Spleen (tissue), 11 donors: ENCODE data around the gene MIAT. TPM values are rescaled to one million over a fixed set of nuclear protein-coding genes. Genes with fewer than 3 reads are reported as not detected.

Experiments used
- DNase-seq: peaks from one replicate; pipeline ENCODE4 v3.0.0-alpha.2; 2020
- H3K27ac ChIP-seq, 8 donors: fragments of 200-600 bp; sonication (generic) in 7 of 8; 1 replicate in 4 of 8; 2 replicates in 4 of 8; pipeline versions ENCODE4 v1.5.0 to v1.8.0; 2016 to 2021; ENCODE audit warnings: inconsistent platforms in 4 of 8, mild to moderate bottlenecking in 4 of 8, moderate library complexity in 1 of 8
- H3K27me3 ChIP-seq, 7 donors: fragments of 200-600 bp; sonication (generic) in 6 of 7; replicated peaks in 1 of 7; 1 replicate in 4 of 7; 2 replicates in 3 of 7; pipeline versions ENCODE4 v1.5.0 to v1.8.0; 2016 to 2021; ENCODE audit warnings: inconsistent platforms in 3 of 7, mild to moderate bottlenecking in 1 of 7
- H3K36me3 ChIP-seq, 6 donors: fragments of 200-600 bp; sonication (generic) in 5 of 6; 1 replicate in 4 of 6; 2 replicates in 2 of 6; pipeline versions ENCODE4 v1.5.0 to v1.8.0; 2016 to 2021; ENCODE audit warnings: inconsistent platforms in 2 of 6
- H3K4me1 ChIP-seq, 6 donors: fragments of 200-600 bp; sonication (generic) in 5 of 6; 1 replicate in 3 of 6; 2 replicates in 3 of 6; pipeline versions ENCODE4 v1.5.0 to v1.8.0; 2016 to 2021; ENCODE audit warnings: inconsistent platforms in 3 of 6
- H3K4me3 ChIP-seq, 8 donors: fragments of 200-600 bp; sonication (generic) in 7 of 8; 1 replicate in 4 of 8; 2 replicates in 4 of 8; pipeline versions ENCODE4 v1.5.0 to v1.8.0; 2016 to 2021; ENCODE audit warnings: inconsistent platforms in 4 of 8, mild to moderate bottlenecking in 4 of 8, moderate library complexity in 2 of 8
- H3K9me3 ChIP-seq, 8 donors: fragments of 200-600 bp; sonication (generic) in 7 of 8; 1 replicate in 4 of 8; 2 replicates in 4 of 8; pipeline versions ENCODE4 v1.5.0 to v1.8.0; 2016 to 2021; ENCODE audit warnings: inconsistent platforms in 4 of 8
- POLR2A ChIP-seq, 3 donors: fragments of 450-650 bp; IDR thresholded peaks; one replicate each; pipeline ENCODE4 v1.5.1; 2017; ENCODE audit warnings: antibody characterized with exemption in 3 of 3, mild to moderate bottlenecking in 1 of 3
- POLR2AphosphoS5 ChIP-seq, 3 donors: sonication (generic); formaldehyde crosslinking; IDR thresholded peaks; one replicate each; pipeline ENCODE4 v1.5.1; 2017; ENCODE audit warnings: antibody characterized with exemption in 3 of 3
- WGBS, 5 donors: extraction: QIAGEN DNeasy Blood & Tissue Kit in 3 of 5; methylation state at CpG; one replicate each; pipeline versions ENCODE4 v1.1.5 to v1.1.7; 2013 to 2018; 5-methylcytosine and 5-hydroxymethylcytosine counted together
- intact Hi-C: fragments of 100-400 bp; cut with DNase I; formaldehyde crosslinking; loops from one replicate; pipeline ENCODE4 v1.15.0; 2023; ENCODE audit warnings: low total_unique reads
- polyA plus RNA-seq, 3 donors: library from polyadenylated mRNA; stranded (reverse); fragments of 200-250 nt; gene quantifications; one replicate each; pipeline ENCODE4 v1.2.1, GENCODE V29; 2013
- total RNA-seq, 7 donors: library from RNA; depleted of rRNA in 3 of 7; stranded (reverse); fragments of >200 nt in 3 of 7; fragmentation: NEBNext Ultra II Directional in 4 of 7; extraction: Animal tissue kit (Norgen Biotek cat#: 25700) in 4 of 7; gene quantifications; one replicate each; pipeline versions ENCODE4 v1.1.0 to v1.2.1, GENCODE V29; 2016 to 2021
- TF ChIP-seq, protein P1 (sequence below), 11 experiments: fragments of 200-600 bp in 7 of 11; fragments of 450-650 bp in 4 of 11; sonication (generic) in 4 of 11; IDR thresholded peaks in 8 of 11; conservative IDR thresholded peaks in 3 of 11; 1 replicate in 7 of 11; 2 replicates in 4 of 11; pipeline versions ENCODE4 v1.4.0 to v1.8.0; 2016 to 2021; ENCODE audit warnings: antibody characterized with exemption in 11 of 11, inconsistent platforms in 4 of 11, mild to moderate bottlenecking in 1 of 11
- donor health status: healthy with polysubstance abuse.
- donor health status: DM: no; HTN: no; CAD: no; lungs with moderate emphysema.
- donor health status: DM: no; HTN: no; CAD: no.
- donor health status: Bipolar disorder and iron deficiency.
- donor health status: healthy.
- donor health status: DM: no; HTN: no; CAD: no.
- donor health status: DM: yes; HTN: yes; CAD: no.

Gene MIAT
- total and polyA plus RNA-seq, 10 donors: 0.77 to 62.4 (median 19.5) TPM

DNA sequence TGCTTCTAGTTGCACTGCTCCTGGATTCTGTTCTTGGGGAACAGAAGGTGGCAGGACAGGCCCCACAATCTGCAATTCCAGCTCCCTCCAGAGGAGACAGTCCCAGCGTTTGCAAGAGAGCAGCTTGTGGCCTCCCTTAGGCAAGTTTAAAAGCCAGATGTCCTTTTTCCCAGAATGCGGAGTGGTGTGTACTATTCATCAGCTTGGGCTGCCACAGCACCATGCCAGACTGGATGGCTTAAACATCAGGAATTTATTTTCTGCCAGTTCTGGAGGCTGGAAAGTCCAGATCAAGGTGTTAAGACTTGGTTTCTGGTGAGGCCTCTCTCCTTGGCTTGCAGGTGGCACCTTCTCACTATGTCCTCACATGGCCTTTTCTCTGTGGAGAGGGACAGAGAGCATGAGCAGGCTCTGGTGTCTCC, 11.7 kb downstream of the MIAT start:
- no peaks in the 10 kb centered on the region for H3K27me3 ChIP-seq
- H3K4me3 ChIP-seq: no peak overlapping the region
- WGBS, 5 donors: 46 to 76% (median 61%) methylated on average over 2 of the region's 2 CpGs; no CpG with 5 or more reads in 1 of the 5 donors
- peak overlapping the region in 4 of 8 donors; percentile 13 to 100 (median 100) for H3K27ac ChIP-seq
- peak; percentile 56 for DNase-seq
- H3K4me1 ChIP-seq: peaks cover 17 to 96% (median 65%) of the 10 kb centered on the region in 6 donors
- H3K36me3 ChIP-seq: peaks cover 0 to 7% (median 0%) of the 10 kb centered on the region in 6 donors
- TF ChIP-seq, protein P1, sequence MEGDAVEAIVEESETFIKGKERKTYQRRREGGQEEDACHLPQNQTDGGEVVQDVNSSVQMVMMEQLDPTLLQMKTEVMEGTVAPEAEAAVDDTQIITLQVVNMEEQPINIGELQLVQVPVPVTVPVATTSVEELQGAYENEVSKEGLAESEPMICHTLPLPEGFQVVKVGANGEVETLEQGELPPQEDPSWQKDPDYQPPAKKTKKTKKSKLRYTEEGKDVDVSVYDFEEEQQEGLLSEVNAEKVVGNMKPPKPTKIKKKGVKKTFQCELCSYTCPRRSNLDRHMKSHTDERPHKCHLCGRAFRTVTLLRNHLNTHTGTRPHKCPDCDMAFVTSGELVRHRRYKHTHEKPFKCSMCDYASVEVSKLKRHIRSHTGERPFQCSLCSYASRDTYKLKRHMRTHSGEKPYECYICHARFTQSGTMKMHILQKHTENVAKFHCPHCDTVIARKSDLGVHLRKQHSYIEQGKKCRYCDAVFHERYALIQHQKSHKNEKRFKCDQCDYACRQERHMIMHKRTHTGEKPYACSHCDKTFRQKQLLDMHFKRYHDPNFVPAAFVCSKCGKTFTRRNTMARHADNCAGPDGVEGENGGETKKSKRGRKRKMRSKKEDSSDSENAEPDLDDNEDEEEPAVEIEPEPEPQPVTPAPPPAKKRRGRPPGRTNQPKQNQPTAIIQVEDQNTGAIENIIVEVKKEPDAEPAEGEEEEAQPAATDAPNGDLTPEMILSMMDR (IDR thresholded peaks at IDR 0.05 in 8 of 11, conservative IDR thresholded peaks at IDR 0.05 in 3 of 11): peak in 7 of 11 experiments; percentile 25 to 56 (median 39)
- no peak for TF ChIP-seq POLR2A (IDR thresholded peaks at IDR 0.05)
- intact Hi-C loops: loop anchor here (10.0 kb wide), 1 partner anchor 184 kb away; the partner anchor contains the start of genes HPS4 and SRRD
- H3K9me3 ChIP-seq: no peaks in the 10 kb centered on the region

DNA sequence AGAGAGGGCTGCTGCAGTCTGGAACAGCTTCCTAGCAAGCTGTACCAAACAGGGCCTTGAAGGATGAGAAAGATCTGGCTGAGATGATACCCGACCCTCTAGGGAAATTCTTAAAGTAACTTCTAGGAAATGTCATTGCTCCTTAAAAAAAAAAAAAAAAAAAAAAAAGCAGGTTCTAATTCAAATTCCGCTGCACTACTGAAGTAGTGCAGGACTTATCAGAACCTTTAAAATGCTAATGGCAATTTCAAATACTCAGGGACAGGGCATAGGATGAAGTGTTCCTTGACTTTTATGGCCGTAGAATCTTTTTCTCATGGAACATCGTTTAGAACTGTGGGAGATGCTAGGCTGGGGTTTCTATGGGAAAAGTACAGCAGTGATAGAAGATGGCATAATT, 13.1 kb downstream of the MIAT start:
- H3K27ac ChIP-seq: peak overlapping the region; percentile 35 to 100 (median 98)
- H3K27me3 ChIP-seq: no peaks in the 10 kb centered on the region
- H3K4me3 ChIP-seq: no peak overlapping the region
- H3K36me3 ChIP-seq: peaks cover 0 to 7% (median 0%) of the 10 kb centered on the region in 6 donors
- 82 to 95% (median 91%) methylated on average over 4 of the region's 4 CpGs for WGBS, 5 donors
- intact Hi-C loops: no loop called here
- peaks cover 28 to 96% (median 71%) of the 10 kb centered on the region in 6 donors for H3K4me1 ChIP-seq
- H3K9me3 ChIP-seq: no peaks in the 10 kb centered on the region
- TF ChIP-seq POLR2A (IDR thresholded peaks at IDR 0.05): no peak
- TF ChIP-seq POLR2AphosphoS5 (IDR thresholded peaks at IDR 0.05): no peak
- TF ChIP-seq, protein P1 (IDR thresholded peaks at IDR 0.05 in 8 of 11, conservative IDR thresholded peaks at IDR 0.05 in 3 of 11): no peak
- DNase-seq: peak; percentile 20

DNA sequence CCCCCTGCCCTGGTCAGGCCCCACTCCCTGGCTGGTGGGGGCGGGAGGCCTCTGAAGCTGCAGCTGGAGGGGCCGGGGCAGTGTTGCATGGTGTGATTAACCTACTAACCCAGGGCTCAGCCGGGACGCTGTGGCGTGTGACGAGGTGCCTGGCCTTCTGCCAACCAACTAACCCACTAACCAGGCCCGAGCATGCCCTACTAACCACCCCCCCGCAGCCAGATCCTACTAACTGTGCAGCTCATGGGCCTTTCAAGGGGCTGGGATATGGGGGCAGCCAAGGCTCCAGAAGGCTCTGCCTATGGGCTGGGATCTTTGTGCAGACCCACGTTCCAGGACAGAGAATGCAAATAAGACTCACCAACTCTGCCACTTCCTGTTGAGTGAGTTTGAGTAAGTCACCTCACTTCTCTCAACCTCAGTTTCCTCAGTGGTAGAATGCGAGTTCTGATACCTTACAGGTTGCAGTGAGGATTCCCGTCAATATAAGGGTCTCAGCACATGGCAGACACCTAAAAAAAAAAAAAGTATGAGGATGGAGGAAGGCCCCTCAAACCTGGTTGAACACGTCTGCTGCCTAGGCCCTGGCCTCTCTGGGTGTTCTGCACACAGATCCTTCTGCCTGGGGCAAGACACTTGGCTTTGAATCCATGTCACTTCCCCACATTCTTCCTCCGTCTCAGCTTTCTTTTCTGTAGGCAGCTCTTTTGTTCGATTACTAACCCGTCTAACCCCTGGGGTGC, 14.1 kb downstream of the MIAT start:
- intact Hi-C loops: no loop called here
- H3K27me3 ChIP-seq: no peaks in the 10 kb centered on the region
- WGBS, 5 donors: 36 to 56% (median 44%) methylated on average over 14 to 15 of the region's 15 CpGs
- DNase-seq: peak; percentile 93
- peak overlapping the region in 4 of 8 donors; percentile 57 to 91 (median 68) for H3K4me3 ChIP-seq
- H3K9me3 ChIP-seq: no peaks in the 10 kb centered on the region
- peaks cover 31 to 97% (median 75%) of the 10 kb centered on the region in 6 donors for H3K4me1 ChIP-seq
- peak overlapping the region; percentile 92 to 100 (median 98) for H3K27ac ChIP-seq
- TF ChIP-seq POLR2AphosphoS5 (IDR thresholded peaks at IDR 0.05) (peak; percentile 50 to 65 (median 55)), POLR2A (IDR thresholded peaks at IDR 0.05) (no peak)
- TF ChIP-seq, protein P1 (IDR thresholded peaks at IDR 0.05 in 8 of 11, conservative IDR thresholded peaks at IDR 0.05 in 3 of 11): no peak
- H3K36me3 ChIP-seq: peaks cover 0 to 10% (median 0%) of the 10 kb centered on the region in 6 donors

DNA sequence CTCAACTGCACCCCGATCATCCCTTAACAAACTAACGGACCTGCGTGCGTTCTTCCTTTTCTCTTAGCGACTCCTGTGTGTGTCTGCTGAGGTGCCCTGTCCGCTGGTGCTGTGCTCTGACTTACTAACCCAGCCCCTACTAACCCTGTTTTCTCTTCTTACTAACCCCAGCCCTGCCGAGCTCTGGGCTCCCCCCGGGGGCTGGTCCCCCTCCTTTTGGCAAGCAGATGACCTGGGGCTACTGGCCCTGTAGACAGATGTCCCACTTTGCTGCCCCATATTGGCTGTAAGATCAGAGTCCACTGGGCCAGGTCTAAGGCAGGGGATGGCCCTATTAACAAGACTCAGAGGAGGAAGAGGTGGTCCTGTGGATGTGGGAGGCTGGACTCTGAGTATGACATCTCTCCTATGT, 14.7 kb downstream of the MIAT start:
- intact Hi-C loops: no loop called here
- Histone ChIP-seq H3K27ac (peak overlapping the region; percentile 92 to 100 (median 98)), H3K36me3 (peaks cover 0 to 16% (median 0%) of the 10 kb centered on the region in 6 donors), H3K9me3 (no peaks in the 10 kb centered on the region), H3K4me1 (peaks cover 31 to 98% (median 77%) of the 10 kb centered on the region in 6 donors), H3K27me3 (no peaks in the 10 kb centered on the region), H3K4me3 (peak overlapping the region in 6 of 8 donors; percentile 57 to 91 (median 68))
- WGBS, 5 donors: 67 to 75% (median 70%) methylated on average over 8 of the region's 8 CpGs
- TF ChIP-seq, protein P1 (IDR thresholded peaks at IDR 0.05 in 8 of 11, conservative IDR thresholded peaks at IDR 0.05 in 3 of 11): no peak
- TF ChIP-seq POLR2A (IDR thresholded peaks at IDR 0.05): peak in 1 of 3 donors; percentile 20
- peak; percentile 87 for DNase-seq
